Activated T-helper 1 cell treated with anti-CD3 and anti-CD28 coated beads, Interleukin-2, amount 50 U/mL, for 16 hours (primary cell): ENCODE results near the gene COLQ.
"Not testable (repeated sequence)": the region's sequence is repeated elsewhere in the genome, so short reads cannot be mapped to it uniquely, and the experiment has no call there.

Experiments used
- DNase-seq, 2 donors: peaks; one replicate each; pipeline ENCODE4 v3.0.0-alpha.2; 2020; ENCODE audit warnings: low read depth in 1 of 2, low spot score in 1 of 2

The COLQ gene

DNA sequence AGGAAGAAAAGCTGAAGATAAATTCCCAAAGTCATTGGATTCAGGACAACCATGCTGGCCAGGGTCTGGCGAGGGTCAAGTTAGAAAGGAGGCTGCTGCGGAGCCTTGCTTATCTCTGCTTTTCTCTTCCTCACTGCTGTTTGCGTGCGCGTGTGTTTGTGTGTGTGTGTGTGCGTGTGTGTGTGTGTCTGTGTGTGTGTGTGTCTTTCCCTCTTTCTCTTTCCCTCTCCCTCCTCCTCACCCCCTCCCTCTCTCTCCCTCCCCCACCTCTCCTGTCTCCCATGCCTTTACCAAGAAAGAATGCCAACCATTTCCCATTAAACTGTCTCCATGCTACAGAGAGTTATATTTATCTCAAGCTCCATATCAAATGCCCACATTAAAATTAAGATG, at the start of gene COLQ:
COLQ (minus strand) TSS at position 134 of the 393 bp plus-strand sequence; CDS start at position 53, 81 bp downstream.
- DNase-seq, result no peak

- DNase-seq, result no peak
Observed at GRCh38 chr3:15563190-15563589, 41.7 kb upstream of the COLQ start.

- no peak for DNase-seq
Observed at GRCh38 chr3:15562560-15562959, 41.1 kb upstream of the COLQ start.

DNA sequence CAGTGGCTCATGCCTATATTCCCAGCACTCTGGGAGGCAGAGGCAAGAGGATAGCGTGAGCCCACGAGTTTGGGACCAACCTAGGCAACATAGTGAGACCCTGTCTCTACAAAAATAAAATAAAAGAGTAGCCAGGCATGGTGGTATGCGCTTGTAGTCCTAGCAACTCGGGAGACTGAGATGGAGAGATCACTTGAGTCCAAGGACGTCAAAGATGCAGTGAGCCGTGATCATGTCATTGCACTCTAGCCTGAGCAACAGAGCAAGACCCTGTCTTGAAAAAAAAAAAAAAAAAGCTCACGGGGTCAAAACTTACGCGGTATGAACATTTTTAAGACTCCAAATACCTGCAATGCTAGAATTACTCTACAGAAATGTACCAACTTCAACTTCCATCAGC, 37.1 kb upstream of the COLQ start:
- DNase-seq, result no peak

- peak in 1 of 2 donors; percentile 12 for DNase-seq
Observed at GRCh38 chr3:15557511-15557946, 36.0 kb upstream of the COLQ start.

- DNase-seq, result no peak
Observed at GRCh38 chr3:15556512-15556911, 35.0 kb upstream of the COLQ start.

- no peak for DNase-seq
Observed at GRCh38 chr3:15553749-15554148, 32.2 kb upstream of the COLQ start.

DNA sequence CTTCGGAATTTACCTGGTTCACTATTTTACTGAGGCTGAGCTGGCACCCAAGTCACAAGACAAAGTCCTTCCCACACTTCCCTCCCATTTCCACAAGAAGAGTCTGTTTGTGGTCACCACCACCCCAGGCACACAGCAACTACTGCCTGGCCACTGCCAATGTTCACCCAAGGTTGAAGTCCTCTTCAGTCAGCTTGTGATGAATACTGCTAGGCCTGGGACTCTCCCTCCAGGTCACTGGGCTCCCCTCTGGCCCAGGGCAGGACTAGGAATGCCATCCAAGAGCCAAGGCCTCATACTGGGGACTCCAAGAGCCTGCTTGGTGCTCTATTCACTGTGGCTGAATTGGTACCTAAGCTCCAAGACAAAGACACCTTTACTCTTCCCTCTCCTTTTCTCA, 30.4 kb upstream of the COLQ start:
- no peak for DNase-seq

DNA sequence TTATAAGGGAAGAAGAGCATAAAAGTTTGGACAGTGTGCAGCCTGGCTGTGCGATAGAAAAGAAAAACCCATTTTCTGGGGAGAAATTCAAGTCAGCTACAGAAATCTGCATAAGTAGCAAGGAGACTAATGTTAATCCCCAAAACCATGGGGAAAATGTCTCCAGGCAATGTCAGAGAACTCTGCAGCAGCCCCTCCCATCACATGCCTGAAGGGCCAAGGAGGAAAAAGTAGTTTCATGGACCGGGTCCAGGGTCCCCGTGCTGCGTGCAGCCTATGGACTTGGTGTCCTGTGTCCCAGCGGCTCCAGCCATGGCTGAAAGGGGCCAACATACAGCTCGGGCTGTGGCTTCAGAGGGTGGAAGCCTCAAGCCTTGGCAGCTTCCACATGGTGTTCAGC, 28.3 kb upstream of the COLQ start:
- DNase-seq, result no peak

DNA sequence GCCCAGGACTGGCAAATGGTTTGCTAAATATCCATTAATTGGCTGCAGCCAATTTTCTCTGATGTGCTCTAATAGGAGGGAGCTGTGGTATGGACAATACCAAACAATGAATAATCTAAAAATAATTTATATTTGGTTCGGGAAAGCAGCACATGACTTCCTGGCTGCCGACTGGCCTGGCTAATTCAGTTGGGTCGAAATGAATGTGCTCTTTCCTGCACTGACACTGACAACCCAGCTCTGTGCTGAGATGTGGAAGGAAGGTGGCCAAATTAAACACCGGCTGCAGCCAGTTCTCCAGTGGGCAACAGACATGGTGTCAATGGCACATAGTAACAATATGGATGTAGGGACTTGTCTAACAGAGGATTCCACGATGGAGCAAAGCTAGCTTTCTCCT, 21.1 kb upstream of the COLQ start:
- no peak for DNase-seq

DNA sequence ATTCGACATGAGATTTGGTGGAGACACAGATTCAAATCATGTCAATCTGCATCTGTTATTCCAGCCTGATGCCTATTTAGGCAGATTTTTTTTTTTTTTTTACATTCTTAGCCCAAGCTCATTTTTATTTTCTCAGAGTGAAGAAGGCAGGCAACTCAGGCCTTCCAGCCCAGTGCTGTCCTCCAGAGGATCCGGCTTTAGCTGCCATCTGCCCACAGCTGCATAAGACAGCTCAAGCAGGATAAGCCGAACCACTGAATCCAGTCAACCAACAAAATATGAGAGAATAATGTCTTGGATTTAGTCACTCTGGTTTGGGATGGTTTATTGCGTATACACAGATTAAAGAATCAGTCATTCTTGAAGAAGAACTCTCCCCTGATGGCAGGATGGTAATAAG, 19.9 kb upstream of the COLQ start:
- no peak for DNase-seq

DNA sequence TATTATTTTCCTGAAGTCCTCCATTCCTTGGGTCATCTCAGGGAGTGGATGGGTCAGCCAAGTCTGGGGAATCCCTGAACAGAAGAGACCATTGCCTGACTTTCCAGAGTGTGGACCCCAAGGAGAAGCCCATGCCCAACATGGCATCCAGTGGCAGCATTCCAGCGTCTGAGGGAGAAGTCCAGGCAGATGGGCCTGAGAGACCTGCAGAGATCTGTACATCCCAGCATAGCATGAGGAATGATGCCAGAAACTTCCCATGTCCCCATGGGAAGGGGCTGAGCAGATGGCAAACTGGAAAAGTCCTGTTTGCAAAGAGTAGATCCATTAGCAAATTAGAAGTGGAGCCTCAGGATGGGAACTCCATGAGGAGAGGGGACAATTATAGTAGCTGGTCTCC, 17.6 kb upstream of the COLQ start:
- DNase-seq, result no peak

DNA sequence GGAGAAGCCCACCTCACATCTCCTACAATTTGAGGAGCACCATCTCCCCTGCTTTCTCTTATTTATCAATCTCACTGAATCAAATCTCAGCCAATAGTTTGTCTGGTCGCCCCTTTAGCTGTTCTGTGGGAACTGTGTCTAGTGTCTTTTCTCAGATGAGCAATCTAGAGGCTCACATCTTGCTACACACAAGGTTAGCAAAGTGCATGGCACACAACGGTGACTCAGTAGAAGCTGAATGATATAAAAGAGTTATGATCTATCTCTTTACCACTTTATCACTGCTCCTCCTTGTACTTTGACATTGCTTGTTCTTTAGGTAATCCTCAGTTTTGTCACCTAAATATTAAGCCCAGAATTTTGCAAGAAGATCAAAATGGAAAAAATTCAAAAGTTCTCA, 16.8 kb upstream of the COLQ start:
- DNase-seq, result no peak

DNA sequence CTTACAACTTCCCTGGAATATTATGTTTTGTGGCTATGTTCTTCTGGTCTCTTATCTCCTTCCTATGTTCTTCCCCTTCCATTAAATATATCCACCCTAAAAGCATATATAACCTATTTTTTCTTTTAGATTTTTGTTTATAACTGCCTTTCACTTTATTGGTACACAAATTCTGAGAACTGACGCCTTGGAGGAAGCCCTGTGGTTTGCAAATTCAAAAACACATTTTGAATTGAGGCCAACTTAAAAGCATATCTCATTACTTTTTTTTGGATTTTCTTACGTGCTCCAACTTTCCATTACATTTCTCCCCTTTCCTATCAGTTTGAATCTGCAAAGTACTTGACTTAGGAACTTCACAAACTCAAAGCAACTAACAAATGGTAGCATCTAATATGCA, 15.3 kb upstream of the COLQ start:
- no peak for DNase-seq

GRCh38 chr3:15535732-15536131, 14.2 kb upstream of the COLQ start:
- DNase-seq, result no peak

GRCh38 chr3:15532614-15533013, 11.1 kb upstream of the COLQ start:
- not testable (repeated sequence) for DNase-seq

GRCh38 chr3:15531346-15531745, 9.8 kb upstream of the COLQ start:
- no peak for DNase-seq

GRCh38 chr3:15528854-15529537, 7.5 kb upstream of the COLQ start:
- DNase-seq, result no peak

DNA sequence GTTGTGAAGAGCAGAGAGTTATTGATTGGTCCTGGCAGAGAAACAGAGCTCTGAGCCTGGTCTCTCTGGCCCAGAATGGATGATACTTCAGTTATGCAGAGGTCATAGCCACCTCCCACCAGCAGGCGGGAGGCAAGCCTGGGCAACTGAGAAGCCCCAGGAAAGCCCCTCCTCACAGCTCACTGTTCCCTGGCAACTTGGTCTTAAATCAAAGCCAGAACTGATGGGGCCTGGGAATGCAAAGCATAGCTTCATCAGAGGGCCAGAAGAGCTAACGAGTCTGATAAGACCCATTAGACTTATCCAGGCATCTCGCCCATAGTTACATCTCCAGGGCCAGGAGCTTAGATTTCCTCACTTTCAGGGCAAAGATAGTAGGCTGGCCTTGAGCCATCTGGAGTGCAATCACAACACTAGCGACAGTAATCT, 5.5 kb upstream of the COLQ start:
- DNase-seq, result no peak

- DNase-seq, result no peak
Observed at GRCh38 chr3:15525790-15526189, 4.3 kb upstream of the COLQ start.

DNA sequence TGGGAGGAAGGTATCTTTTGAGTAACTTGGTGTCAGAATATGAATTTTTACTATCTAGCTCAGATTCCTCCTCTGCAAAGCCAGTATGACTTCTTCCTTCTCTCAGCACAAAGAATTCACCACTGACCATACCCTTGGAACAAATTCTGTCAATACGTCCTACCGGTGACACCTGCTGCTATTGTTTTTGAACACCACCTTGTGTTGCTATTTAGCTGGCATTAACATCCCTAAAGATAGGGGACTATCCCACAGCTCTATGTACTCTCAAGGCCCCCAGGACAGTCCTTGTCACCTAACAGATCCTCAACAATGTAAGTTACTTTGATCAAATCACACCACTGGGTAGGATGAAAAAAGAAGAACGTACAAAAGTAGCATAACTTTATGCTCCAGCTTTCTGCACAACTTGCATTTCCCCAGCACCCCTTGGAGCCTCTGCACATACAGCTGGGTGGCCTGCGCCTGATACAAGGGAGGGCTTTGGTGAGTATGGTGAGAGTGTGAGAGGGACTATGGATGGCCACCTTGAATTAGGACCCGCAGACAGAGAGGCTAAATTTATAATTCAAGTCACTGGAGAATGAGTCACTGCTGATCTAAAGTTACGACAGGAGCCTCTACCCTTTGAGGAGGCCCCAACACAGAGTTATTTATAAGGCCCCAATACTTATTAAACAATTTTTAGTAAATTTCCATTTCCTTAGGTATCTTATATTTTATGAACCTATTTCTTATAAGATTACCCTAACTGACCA, 2.3 kb upstream of the COLQ start:
- no peak for DNase-seq

GRCh38 chr3:15522016-15522415, 510 bp upstream of the COLQ start:
- no peak for DNase-seq
